ENCODE data around the gene USP43.

The USP43 gene

DNA sequence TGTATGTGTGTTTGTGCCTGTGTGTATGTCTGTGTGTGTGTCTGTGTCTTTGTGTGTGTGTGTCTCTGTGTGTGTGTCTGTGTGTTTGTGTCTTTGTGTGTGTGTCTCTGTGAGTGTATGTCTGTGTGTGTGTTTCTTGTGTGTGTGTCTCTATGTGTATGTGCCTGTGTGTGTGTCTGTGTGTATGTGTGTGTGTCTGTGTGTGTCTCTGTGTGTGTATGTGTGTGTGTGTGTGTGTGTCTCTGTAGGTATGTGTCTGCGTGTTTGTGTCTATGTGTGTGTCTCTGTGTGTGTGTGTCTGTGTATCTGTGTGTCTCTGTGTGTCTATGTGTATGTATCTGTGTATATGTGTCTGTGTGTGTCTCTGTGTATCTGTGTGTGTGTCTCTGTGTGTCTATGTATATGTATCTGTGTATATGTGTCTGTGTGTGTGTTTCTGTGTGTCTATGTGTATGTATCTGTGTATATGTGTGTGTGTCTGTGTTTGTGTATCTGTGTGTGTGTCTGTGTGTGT, 70.2 kb downstream of the USP43 start:
- no peak for DNase-seq (ENCODE audit: low spot score)

DNA sequence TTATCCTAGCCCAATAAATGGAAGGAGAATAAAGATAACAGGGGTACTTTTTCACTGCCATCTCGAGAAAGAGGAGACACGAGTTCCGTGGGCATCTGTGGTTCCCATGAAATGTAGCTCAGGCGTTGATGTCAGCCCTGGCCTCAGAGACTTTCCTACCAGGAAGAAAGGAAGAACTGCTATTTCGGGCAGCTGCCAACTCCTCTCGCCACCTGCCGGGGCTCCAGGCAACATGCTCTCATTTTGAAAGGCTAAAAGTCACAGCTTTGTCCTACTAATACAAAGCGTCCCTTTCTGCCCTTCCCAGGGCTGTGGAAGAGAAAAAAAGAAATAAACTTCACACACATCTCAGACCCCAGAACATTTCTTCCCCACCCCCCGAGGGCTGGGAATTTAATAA, 80.3 kb downstream of the USP43 start:
- DNase-seq (ENCODE audit: low spot score) = no peak

DNA sequence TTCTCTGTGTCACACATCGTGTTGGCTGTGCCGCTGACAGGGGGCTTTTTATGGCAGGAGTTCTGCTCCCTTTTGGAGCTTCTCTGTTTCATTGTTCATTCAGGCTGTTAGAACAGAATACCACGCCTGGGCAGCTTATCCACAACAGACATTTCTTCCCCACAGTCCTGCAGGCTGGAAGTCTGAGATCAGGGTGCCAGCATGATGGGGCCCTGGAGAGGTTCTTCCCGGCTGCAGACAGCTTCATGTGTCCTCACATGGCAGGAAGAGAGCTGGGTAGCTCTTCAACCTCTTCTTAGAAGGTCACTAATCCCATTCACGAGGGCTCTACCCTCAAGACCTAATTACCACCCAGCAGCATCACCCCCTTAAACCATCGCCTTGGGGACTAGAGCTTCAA, 81.0 kb downstream of the USP43 start:
- DNase-seq (ENCODE audit: low spot score) = no peak

DNA sequence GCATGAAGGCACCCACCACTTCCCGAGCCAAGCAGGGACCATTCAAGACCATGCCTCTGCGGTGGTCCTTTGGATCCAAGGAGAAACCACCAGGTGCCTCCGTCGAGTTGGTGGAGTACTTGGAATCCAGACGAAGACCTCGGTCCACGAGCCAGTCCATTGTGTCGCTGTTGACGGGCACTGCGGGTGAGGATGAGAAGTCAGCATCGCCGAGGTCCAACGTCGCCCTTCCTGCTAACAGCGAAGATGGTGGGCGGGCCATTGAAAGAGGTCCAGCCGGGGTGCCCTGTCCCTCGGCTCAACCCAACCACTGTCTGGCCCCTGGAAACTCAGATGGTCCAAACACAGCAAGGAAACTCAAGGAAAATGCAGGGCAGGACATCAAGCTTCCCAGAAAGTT, 82.7 kb downstream of the USP43 start:
- DNase-seq (ENCODE audit: low spot score) = no peak

DNA sequence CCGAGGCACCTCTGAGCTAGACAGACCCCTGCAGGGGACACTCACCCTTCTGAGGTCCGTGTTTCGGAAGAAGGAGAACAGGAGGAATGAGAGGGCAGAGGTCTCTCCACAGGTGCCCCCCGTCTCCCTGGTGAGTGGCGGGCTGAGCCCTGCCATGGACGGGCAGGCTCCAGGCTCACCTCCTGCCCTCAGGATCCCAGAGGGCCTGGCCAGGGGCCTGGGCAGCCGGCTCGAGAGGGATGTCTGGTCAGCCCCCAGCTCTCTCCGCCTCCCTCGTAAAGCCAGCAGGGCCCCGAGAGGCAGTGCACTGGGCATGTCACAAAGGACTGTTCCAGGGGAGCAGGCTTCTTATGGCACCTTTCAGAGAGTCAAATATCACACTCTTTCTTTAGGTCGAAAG, 83.2 kb downstream of the USP43 start:
- DNase-seq (ENCODE audit: low spot score) = no peak

DNA sequence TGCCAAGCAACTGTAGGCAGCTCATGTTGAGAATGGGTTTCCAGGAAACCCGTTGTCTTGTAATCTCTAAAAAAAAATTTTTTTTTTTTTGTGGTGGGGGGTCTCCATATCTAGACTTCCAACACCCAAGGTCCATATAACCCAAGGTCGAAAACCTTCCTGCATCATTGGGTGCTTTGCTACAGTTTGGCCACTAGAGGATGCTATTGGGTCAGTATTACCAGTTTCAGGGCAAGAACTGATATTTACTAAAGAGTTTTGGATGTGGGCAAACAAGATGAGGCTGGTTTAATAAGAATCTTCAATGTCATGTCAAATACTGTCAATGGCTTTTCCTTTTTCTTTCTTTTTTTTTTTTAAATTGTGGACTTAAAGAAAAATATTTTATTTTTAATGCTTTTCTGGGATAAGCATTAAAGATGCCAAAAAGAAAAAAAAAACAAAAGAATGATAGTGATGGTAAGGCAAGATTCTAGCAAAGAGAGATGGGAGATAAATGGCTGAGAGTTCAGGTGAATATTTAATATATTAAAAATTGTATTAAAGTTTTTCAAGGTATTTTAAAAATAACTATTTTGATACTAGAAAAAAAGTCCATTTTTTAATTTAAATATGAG, 83.8 kb downstream of the USP43 start:
- DNase-seq (ENCODE audit: low spot score) = peak; percentile 68

DNA sequence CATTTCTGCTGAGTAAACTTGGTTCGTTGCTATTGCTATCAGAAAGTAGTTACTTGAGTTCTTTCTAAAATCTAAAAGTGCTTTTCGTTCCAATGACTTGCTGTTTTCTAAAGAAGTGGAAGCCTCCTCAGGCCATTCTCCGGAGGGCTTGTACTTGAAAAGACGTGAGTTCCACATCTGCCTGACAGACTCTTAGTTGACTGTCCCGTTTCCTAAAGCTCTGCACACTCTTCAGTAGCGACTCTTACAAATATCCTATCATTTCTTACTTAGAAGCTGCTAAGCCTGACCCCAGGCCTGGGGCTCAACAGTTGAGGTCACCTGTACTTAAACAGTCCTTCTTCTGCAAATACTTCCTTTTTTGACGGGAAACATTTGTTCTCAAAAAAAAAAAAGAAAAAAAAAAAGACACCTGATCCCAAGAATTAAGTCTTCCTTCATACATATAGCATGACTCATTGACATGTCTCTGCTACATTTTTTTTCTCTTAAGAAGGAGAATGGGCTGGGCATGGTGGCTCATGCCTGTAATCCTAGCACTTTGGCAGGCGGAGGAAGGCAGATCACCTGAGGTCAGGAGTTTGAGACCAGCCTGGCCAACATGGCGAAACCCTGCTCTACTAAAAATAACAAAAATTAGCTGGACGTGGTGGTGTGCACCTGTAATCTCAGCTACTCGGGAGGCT, 84.6 kb downstream of the USP43 start:
- DNase-seq (ENCODE audit: low spot score) = no peak

DNA sequence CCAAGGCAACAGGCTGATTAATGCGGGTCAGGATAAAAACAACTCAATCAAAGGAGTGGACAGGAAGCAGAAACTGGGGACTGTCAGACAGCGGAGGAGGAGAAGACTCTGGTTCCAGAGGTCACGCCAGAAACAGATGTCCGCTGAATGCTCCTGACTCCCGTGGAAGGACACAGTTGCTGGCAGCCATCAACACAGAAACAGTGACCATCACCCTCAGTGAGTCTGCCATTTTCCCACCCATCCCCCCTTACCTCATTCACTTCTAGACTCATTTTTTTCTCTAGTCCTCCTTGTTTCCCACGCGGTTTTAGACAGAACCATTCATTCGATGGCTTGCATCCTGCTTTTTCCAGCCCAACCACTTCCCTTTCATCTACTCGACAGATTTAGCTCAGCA, 105.2 kb downstream of the USP43 start:
- DNase-seq (ENCODE audit: low spot score) = no peak

DNA sequence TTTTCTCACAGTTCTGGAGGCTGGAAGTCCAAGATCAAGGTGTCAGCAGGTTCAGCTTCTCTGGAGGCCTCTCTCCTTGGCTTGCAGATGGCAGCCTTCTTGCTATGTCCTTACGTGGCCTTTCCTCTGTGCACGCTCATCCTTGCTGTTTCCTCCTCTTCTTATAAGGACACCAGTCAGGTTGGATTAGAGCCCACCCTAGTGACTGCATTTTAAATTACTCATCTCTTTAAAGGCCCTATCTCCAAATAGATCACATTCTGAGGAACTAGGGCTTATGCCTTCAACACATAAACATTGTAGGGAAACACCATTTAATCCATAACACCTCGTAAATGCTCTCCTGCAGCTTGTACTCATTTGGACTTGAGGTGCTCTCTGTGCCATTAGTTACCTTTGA, 109.8 kb downstream of the USP43 start:
- no peak for DNase-seq (ENCODE audit: low spot score)

DNA sequence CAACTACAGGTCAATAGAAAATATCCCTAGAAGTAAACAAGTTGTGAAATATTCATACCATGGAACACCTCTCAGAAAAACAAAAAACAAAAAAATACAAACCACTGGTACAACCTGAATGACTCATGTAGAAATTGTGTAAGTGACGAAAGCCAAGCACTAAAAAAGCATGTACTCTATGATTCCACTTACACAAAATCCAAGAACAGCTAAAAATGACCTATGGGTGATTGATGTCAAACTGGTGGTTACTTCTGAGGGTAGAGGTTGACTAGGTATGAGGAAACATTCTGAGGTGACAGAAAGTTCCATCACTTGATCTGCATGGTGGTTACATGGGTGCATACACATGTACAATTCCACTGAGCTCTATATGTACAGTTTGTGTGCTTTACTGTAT, 114.9 kb downstream of the USP43 start:
- DNase-seq (ENCODE audit: low spot score) = no peak

DNA sequence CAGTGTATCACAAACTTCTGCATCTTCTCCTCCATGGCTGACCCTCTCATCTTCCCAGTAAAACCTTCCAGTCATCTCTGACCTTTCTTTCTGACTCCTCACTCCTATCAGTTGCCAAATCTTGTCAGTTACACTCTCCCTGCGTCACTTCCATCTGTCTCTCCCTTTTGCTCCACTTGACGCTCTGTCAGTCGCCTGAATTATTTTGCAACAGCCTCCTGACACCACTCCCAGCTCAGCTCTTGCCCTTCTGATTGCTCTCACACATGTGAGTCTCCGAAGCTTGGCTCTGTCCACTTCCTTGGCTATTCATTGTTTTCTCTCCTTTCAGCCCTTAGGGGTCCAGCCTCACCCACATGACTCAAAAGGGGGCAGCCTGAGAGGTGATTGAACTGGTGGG, 118.3 kb downstream of the USP43 start:
- no peak for DNase-seq (ENCODE audit: low spot score)

DNA sequence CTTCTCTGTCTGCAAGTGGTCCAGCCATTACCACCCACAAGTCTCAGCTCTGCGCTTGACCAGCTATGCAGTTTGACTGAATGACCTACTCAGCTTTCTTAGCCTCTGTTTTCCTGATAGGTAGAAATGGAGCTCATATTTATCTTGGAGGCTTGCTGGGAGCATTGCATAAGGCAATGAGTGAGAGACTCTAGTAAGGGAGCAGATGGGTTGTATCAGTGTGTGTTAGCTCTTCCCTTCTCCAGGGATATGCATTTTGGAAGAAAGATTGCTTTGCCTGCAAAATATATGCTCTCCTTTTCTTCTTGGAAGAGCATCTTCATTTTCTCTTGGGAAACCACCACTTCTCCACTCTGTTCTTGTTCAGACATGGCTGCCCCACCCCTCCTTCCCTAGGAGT, 120.0 kb downstream of the USP43 start:
- no peak for DNase-seq (ENCODE audit: low spot score)

DNA sequence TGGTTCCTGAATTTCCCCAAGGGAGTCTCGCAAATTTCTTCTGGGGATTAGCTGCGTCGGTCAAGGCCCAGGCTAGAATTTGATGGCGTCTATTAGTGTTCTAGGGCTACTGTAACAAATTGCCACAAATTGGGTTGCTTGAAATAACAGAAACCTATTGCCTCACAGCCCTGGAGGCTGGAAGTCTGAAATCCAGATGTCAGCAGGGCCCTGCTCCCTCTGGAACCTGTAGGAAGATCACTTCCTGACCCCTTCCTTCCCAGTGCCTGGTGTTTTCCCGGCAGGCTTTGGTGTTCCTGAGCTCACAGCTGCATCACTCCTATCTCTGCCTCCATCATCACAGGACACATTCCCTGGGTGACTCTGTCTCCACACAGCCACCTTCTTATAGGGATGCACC, 121.7 kb downstream of the USP43 start:
- no peak for DNase-seq (ENCODE audit: low spot score)

DNA sequence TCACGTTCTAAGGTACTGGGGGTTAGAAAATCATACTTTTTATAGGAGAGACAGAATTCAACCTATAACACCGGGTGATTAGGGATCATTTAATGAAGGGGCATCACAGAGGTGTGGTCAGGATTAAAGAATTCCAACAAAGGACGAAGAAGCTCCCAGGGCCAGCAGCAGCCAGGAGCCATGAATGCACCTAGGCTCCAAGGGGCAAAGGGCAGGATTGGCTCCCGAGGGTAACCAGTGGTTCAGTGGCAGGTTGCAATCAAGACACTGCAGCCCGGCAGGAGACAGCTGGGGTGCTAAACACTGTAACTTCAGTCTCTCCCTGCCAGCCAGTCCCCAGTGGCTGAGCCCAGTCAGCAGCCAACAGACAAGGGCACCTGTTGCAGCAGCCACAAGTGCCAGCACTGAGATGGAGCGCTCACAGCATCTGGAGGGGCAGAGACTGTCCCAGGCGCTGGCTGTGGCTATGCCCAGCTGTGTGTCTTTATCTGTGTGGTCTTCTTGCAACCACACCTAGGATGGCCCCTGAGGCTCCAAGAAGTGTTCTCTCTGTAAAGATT, 122.2 kb downstream of the USP43 start:
- DNase-seq (ENCODE audit: low spot score) = no peak

DNA sequence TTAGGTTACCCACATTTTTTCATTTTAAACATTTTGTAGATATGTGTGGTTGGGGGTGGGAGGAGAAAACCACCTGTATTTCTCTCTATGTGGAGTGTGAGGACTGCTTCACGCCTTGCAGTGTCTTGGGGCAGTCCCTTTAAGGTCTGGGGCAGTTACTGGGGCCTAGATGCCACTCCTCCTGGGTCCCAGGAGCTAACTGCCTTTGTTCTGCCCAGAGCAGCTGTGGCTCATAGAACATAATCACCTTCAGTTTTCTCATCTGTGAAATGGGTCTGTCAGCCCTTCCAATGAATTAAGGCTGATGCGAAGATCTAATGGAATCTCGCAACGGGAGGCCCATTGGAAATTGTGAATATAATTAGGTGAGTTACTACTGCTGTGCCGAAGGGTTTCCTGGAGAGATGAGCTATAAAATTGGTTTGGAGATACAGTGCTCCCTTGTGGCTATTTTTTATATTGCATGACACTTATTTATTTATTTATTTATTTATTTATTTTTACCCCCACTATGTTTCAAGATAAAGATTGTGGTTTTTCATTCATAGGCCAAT, 123.1 kb downstream of the USP43 start:
- peak; percentile 52 for DNase-seq (ENCODE audit: low spot score)

DNA sequence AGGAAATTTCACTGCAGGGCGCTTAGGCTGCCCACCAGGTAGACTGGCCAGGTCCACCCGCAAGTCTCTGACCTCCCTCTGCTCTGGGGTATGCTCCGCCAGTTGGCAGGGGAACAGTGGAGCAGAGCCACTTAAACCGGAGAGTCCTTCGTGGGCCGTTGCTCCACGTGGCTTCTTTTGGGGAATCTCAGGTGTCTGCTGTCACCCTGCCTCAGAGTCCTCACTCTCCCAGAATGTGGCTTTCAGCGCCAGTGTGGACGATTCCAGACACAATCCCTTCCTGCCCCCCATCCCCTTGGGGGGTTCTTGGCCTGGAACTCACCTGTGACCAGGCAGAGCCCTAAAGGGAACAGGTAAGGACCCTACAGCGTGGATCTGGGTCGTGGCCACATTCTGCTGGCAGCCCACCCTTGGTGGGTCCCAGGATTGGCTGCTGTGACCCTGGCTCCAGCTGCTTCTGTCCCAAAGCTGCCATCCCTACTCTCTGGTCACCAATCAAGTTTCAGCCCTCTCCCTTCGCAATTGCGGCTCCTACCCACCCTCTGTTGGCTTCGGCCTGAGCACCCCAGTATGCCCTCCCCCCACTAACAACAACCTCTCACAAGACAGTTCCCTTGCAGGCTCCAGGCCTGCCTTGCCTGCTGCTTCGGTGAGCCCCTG, 123.8 kb downstream of the USP43 start:
- DNase-seq (ENCODE audit: low spot score) = no peak

DNA sequence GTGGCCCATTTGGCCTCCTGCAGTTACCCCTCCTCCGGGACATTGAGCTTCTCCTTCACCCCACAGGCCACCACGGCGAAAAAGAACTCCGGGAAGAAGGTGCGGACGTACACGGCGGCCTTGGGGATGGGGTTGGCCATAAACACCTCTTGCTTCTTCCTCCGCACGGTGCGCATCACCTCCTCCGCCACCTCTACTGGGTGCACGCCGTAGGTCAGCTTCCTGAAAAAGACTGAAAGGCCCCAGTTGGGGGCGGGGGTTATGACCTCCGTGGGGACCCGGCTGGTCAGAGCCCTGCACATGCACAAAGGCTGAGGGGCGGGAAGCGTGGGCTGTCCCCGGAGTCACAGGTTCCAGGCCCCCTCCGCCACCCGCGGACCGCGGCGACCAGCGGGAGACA, 126.1 kb downstream of the USP43 start:
- DNase-seq (ENCODE audit: low spot score) = no peak

DNA sequence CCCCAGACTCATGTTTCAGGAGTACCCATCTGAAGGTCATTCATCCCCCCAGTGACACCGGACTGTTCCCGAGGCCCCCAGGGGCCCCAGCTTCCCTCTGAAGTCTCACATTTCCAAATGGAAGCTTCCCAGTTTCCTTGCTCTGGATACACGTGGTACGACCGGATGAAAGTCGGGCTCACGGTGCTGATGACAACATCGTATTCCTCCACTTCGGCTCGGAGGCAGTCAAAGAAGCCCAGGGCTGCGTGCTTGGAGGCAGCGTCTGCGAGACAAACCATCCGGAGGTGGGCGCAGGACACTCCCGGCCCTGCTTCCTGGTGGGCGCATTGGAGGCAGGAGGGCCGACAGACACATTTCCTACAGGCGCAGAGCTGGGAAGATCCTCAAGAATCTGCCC, 127.3 kb downstream of the USP43 start:
- DNase-seq (ENCODE audit: low spot score) = no peak

DNA sequence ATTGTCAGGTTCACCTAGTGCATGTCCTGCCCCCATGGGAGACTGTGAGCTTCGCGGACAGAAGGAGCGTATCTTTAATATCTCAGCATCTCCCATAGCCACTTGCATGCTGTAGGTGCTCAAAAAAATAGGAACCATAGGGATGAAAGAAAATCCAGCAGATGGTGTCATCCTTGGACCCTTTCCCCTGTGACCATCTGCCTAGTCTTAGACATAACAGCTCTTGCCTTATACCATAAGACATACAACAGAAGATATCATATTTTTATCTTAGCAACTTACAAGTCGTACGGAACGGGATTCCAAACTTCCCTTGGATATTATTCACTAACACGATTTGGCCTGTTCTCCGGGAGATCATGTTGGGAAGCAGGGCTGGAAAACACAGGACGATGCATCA, 131.6 kb downstream of the USP43 start:
- no peak for DNase-seq (ENCODE audit: low spot score)

Measured in AG08395 (cell line).